Uterus (tissue), 2 donors: Measurements from ENCODE around the gene KCNH8.

ENCODE experiments used
- POLR2A ChIP-seq, 2 donors: fragments of 450-650 bp; IDR thresholded peaks; one replicate each; pipeline ENCODE4 v1.6.1; 2016; ENCODE audit warnings: antibody characterized with exemption in 2 of 2, mild to moderate bottlenecking in 1 of 2, moderate library complexity in 1 of 2
- TF ChIP-seq, protein P1 (sequence below), 4 experiments: fragments of 200-600 bp in 2 of 4; fragments of 450-650 bp in 2 of 4; sonication (generic) in 2 of 4; IDR thresholded peaks; one replicate each; pipeline ENCODE4 v1.5.1; 2016 to 2019; ENCODE audit warnings: antibody characterized with exemption in 4 of 4, mild to moderate bottlenecking in 2 of 4, moderate library complexity in 1 of 4

DNA sequence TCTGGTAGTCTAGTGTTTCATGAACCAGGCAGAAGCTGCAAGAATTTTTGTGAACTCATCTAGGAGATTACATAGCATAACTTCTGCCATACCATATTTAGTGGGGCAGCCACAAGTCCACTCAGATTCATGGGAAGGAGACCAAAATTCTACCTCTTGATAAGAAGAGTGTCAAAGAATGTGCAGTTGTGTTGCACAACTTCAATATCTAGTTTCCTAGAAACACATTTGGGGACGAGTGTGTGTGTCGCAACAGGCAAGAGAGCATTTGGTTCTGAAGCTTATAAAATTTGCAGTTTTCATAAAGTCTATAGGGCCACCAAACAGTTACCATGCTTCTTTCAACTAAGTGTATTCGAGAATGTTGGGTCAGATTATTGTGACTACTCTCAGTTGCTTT lies 115.3 kb downstream of the KCNH8 start:
- TF ChIP-seq POLR2A (IDR thresholded peaks at IDR 0.05), result no peak
- TF ChIP-seq, protein P1, sequence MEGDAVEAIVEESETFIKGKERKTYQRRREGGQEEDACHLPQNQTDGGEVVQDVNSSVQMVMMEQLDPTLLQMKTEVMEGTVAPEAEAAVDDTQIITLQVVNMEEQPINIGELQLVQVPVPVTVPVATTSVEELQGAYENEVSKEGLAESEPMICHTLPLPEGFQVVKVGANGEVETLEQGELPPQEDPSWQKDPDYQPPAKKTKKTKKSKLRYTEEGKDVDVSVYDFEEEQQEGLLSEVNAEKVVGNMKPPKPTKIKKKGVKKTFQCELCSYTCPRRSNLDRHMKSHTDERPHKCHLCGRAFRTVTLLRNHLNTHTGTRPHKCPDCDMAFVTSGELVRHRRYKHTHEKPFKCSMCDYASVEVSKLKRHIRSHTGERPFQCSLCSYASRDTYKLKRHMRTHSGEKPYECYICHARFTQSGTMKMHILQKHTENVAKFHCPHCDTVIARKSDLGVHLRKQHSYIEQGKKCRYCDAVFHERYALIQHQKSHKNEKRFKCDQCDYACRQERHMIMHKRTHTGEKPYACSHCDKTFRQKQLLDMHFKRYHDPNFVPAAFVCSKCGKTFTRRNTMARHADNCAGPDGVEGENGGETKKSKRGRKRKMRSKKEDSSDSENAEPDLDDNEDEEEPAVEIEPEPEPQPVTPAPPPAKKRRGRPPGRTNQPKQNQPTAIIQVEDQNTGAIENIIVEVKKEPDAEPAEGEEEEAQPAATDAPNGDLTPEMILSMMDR (IDR thresholded peaks at IDR 0.05), result no peak
